IMR-90 (cell line): ENCODE data around the gene LIPJ. TPM values are rescaled to one million over a fixed set of nuclear protein-coding genes. Genes with fewer than 3 reads are reported as not detected.

Experiments
- ATAC-seq: fragments of 200-7000 bp; cut with Tn5 transposase; 2 replicates; pipeline ENCODE4 v1.9.1; 2020; ENCODE audit warnings: low read depth, mild to moderate bottlenecking, moderate library complexity
- BruUV-seq: library from RNA; stranded (reverse); fragments of 400-500 nt; replicated peaks from 2 replicates; lab custom pipeline; 2021; lab: Mats Ljungman, UMichigan
- CTCF ChIA-PET: fragments of 300-600 bp; formaldehyde crosslinking; extraction: SDS; loops from one replicate; lab custom pipeline; 2021; ENCODE audit warnings: antibody characterized with exemption; lab: Yijun Ruan, JAX
- POLR2A ChIA-PET: fragments of 300-600 bp; sonication (Branson Sonifier 250); formaldehyde crosslinking; loops from one replicate; lab custom pipeline; 2022; ENCODE audit warnings: antibody characterized with exemption; ENCODE audit not compliant: unreplicated experiment; lab: Charles Lee
- DNase-seq: peaks from one replicate; pipeline ENCODE4 v3.0.0; 2013
- H2AFZ ChIP-seq: replicated peaks from 2 replicates; pipeline ENCODE3; 2013; ENCODE audit warnings: low read length, mild to moderate bottlenecking; ENCODE audit not compliant: poor library complexity
- H2AK5ac ChIP-seq: 2 replicates; pipeline ENCODE4 v1.6.1; 2013; ENCODE audit warnings: low read depth, low read length, inconsistent platforms
- H2AK9ac ChIP-seq: replicated peaks from 2 replicates; pipeline ENCODE3; 2013; ENCODE audit warnings: mild to moderate bottlenecking, low read depth, low read length, moderate library complexity; ENCODE audit not compliant: poor library complexity
- H2BK120ac ChIP-seq: 2 replicates; pipeline ENCODE4 v1.6.1; 2013; ENCODE audit warnings: low read depth, low read length, inconsistent platforms
- H2BK15ac ChIP-seq: 3 replicates; pipeline ENCODE4 v1.6.1; 2013; ENCODE audit warnings: low read depth, low read length, inconsistent platforms
- H2BK20ac ChIP-seq: 2 replicates; pipeline ENCODE4 v1.6.1; 2013; ENCODE audit warnings: low read depth, mild to moderate bottlenecking, inconsistent platforms, low read length, moderate library complexity
- H2BK5ac ChIP-seq: 2 replicates; pipeline ENCODE4 v1.6.1; 2013; ENCODE audit warnings: mild to moderate bottlenecking, low read depth, low read length, inconsistent platforms; ENCODE audit not compliant: poor library complexity, severe bottlenecking
- H3K14ac ChIP-seq: replicated peaks from 2 replicates; pipeline ENCODE4 v1.6.1; 2013; ENCODE audit warnings: low read depth, low read length, inconsistent platforms
- H3K18ac ChIP-seq: 2 replicates; pipeline ENCODE4 v1.6.1; 2013; ENCODE audit warnings: low read depth, low read length, control low read depth
- H3K23ac ChIP-seq: 2 replicates; pipeline ENCODE4 v1.6.1; 2013; ENCODE audit warnings: low read depth, low read length, inconsistent platforms
- H3K27ac ChIP-seq: 2 replicates; pipeline ENCODE4 v1.5.1; 2013; ENCODE audit warnings: mild to moderate bottlenecking, control low read depth, low read length; ENCODE audit not compliant: insufficient read depth
- H3K27me3 ChIP-seq: 2 replicates; pipeline ENCODE4 v1.6.1; 2013; ENCODE audit warnings: low read length; ENCODE audit not compliant: control insufficient read depth, insufficient read depth
- H3K36me3 ChIP-seq: 2 replicates; pipeline ENCODE4 v1.6.1; 2013; ENCODE audit warnings: low read length, mixed read lengths; ENCODE audit not compliant: control insufficient read depth, insufficient read depth
- H3K4ac ChIP-seq: 2 replicates; pipeline ENCODE4 v1.6.1; 2013; ENCODE audit warnings: low read depth, low read length, inconsistent platforms
- H3K4me1 ChIP-seq: 2 replicates; pipeline ENCODE4 v1.6.1; 2013; ENCODE audit warnings: low read length, mixed read lengths; ENCODE audit not compliant: control insufficient read depth, insufficient read depth
- H3K4me2 ChIP-seq: 2 replicates; pipeline ENCODE4 v1.6.1; 2013; ENCODE audit warnings: low read depth, mild to moderate bottlenecking, control low read depth, low read length, moderate library complexity
- H3K4me3 ChIP-seq: 2 replicates; pipeline ENCODE4 v1.5.1; 2013; ENCODE audit warnings: low read depth, mild to moderate bottlenecking, control low read depth, low read length, moderate library complexity; ENCODE audit not compliant: insufficient read depth
- H3K56ac ChIP-seq: 2 replicates; pipeline ENCODE4 v1.6.1; 2013; ENCODE audit warnings: low read length, inconsistent platforms; ENCODE audit not compliant: insufficient read depth; ENCODE audit errors: extremely low read depth
- H3K79me1 ChIP-seq, 2 experiments: 2 replicates each; pipeline ENCODE4 v1.6.1; 2013; ENCODE audit warnings: low read length in 2 of 2, inconsistent platforms in 1 of 2, low read depth in 1 of 2
- H3K9ac ChIP-seq: 2 replicates; pipeline ENCODE4 v1.6.1; 2013; ENCODE audit warnings: low read depth, low read length, control low read depth
- H3K9me1 ChIP-seq: 2 replicates; pipeline ENCODE4 v1.6.1; 2013; ENCODE audit warnings: low read length, inconsistent platforms; ENCODE audit not compliant: insufficient read depth
- H3K9me3 ChIP-seq: 2 replicates; pipeline ENCODE4 v1.6.1; 2013; ENCODE audit warnings: low read length; ENCODE audit not compliant: control insufficient read depth, insufficient read depth
- H4K20me1 ChIP-seq: 2 replicates; pipeline ENCODE4 v1.6.1; 2013; ENCODE audit warnings: low read length, inconsistent platforms; ENCODE audit not compliant: insufficient read depth
- H4K5ac ChIP-seq: 2 replicates; pipeline ENCODE4 v1.6.1; 2013; ENCODE audit warnings: mild to moderate bottlenecking, low read depth, low read length, control low read depth
- H4K8ac ChIP-seq, 2 experiments: 2 replicates each; pipeline ENCODE4 v1.6.1; 2013; ENCODE audit warnings: low read depth in 2 of 2, low read length in 2 of 2, control low read depth in 1 of 2, inconsistent platforms in 1 of 2
- H4K91ac ChIP-seq: 2 replicates; pipeline ENCODE4 v1.6.1; 2013; ENCODE audit warnings: low read depth, low read length, inconsistent platforms; ENCODE audit not compliant: insufficient read depth
- CEBPB ChIP-seq: IDR thresholded peaks from 2 replicates; pipeline ENCODE4 v1.6.1; 2012; ENCODE audit warnings: low read depth, low read length, improper control_type of control experiment
- CHD1 ChIP-seq: IDR thresholded peaks from 2 replicates; pipeline ENCODE4 v1.6.1; 2012; ENCODE audit warnings: low read depth, low read length, improper control_type of control experiment
- FOS ChIP-seq: fragments of 150-350 bp; IDR thresholded peaks from 2 replicates; pipeline ENCODE4 v1.6.1; 2016; ENCODE audit warnings: low read depth, low read length
- MAFK ChIP-seq: IDR thresholded peaks from 2 replicates; pipeline ENCODE4 v1.6.1; 2012; ENCODE audit warnings: low read depth, low read length, improper control_type of control experiment
- MAZ ChIP-seq: IDR thresholded peaks from 2 replicates; pipeline ENCODE4 v1.6.1; 2012; ENCODE audit warnings: low read depth, mild to moderate bottlenecking, low read length, improper control_type of control experiment, moderate library complexity, borderline replicate concordance
- MXI1 ChIP-seq: IDR thresholded peaks from 2 replicates; pipeline ENCODE4 v1.6.1; 2012; ENCODE audit warnings: low read depth, mild to moderate bottlenecking, low read length, moderate library complexity, borderline replicate concordance
- RAD21 ChIP-seq: IDR thresholded peaks from 2 replicates; pipeline ENCODE4 v1.6.1; 2012; ENCODE audit warnings: low read length, improper control_type of control experiment
- RCOR1 ChIP-seq: IDR thresholded peaks from 2 replicates; pipeline ENCODE4 v1.6.1; 2012; ENCODE audit warnings: mild to moderate bottlenecking, low read length, improper control_type of control experiment; ENCODE audit not compliant: insufficient replicate concordance
- RFX5 ChIP-seq: IDR thresholded peaks from 2 replicates; pipeline ENCODE4 v1.8.0; 2012; ENCODE audit warnings: low read depth, mild to moderate bottlenecking, low read length, moderate library complexity
- SMC3 ChIP-seq: fragments of 150-350 bp; IDR thresholded peaks from 2 replicates; pipeline ENCODE4 v1.6.1; 2016; ENCODE audit warnings: low read depth, mild to moderate bottlenecking, antibody characterized with exemption, low read length, moderate library complexity
- WGBS, 2 experiments: methylation state at CpG; one replicate each; pipeline versions ENCODE4 v1.1.5 to v1.1.7; 2013; ENCODE audit warnings: missing lambda C conversion rate in 2 of 2; ENCODE audit not compliant: insufficient read length in 1 of 2; ENCODE audit errors: extremely low coverage in 2 of 2; 5-methylcytosine and 5-hydroxymethylcytosine counted together
- dilution Hi-C: fragments of 300-500 bp; cut with HindIII; formaldehyde crosslinking; loops from one replicate; pipeline ENCODE4 v1.14.3; 2018; ENCODE audit warnings: low sequenced_read_pairs; ENCODE audit not compliant: unreplicated experiment
- in situ Hi-C: fragments of 300-500 bp; cut with MboI; formaldehyde crosslinking; loops from 3 replicates; pipeline ENCODE4 v1.14.3; 2019; ENCODE audit warnings: low sequenced_read_pairs, inconsistent platforms, mixed read lengths
- intact Hi-C: fragments of 100-400 bp; cut with micrococcal nuclease; formaldehyde crosslinking; loops from 2 replicates; pipeline ENCODE4 v1.10.0; 2022
- polyA plus RNA-seq, 3 experiments: library from polyadenylated mRNA; depleted of rRNA; stranded (reverse); fragments of >200 nt; gene quantifications; 2 replicates each; pipeline ENCODE4 v1.2.3, GENCODE V29; 2012; ENCODE audit warnings: low replicate concordance in 1 of 3
- total RNA-seq: library from RNA; depleted of rRNA; stranded (reverse); fragments of >200 nt; gene quantifications from 2 replicates; pipeline ENCODE4 v1.2.3, GENCODE V29; 2012
- TF ChIP-seq, protein P1 (sequence below): conservative IDR thresholded peaks from 2 replicates; pipeline ENCODE4 v1.5.1; 2012; ENCODE audit warnings: mild to moderate bottlenecking, low read depth, low read length, improper control_type of control experiment
- TF ChIP-seq, protein P2 (sequence below): fragments of 150-350 bp; IDR thresholded peaks from 2 replicates; pipeline ENCODE4 v1.6.1; 2017; ENCODE audit warnings: mild to moderate bottlenecking, antibody characterized with exemption, low read length, low read depth

LIPJ gene
- total and polyA plus RNA-seq, 2 of the 4 experiments (the other 2 are of a cell fraction) = not detected

DNA sequence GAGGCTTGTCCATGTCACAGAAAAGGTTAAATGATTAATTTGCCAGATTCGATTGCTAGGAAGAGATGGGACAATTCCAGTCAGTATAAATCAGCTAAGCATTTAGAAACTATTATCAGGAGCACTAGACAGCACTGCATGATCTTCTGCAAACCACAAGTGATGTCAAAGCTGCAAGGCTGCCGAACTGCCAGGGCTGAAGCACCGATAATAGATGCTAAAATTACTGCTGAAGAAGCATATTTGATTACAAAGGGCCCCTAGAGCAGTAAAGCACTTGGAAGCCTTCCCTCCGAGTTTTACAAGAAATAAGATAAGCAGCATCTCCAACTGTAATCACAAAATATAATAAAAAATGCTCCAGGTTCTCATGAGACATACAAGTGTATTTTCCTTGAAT, 44.0 kb upstream of the LIPJ start:
- DNase-seq (no peak), ATAC-seq (no peak)
- H3K79me1 ChIP-seq = no peaks in the 10 kb centered on the region
- H2AK5ac ChIP-seq = no peak overlapping the region
- H4K5ac ChIP-seq = no peak overlapping the region
- no peak overlapping the region for H3K4me3 ChIP-seq
- H3K27me3 ChIP-seq = no peaks in the 10 kb centered on the region; the same call in 1 of the 2 replicates
- dilution Hi-C loops = no loop called here
- no peak overlapping the region for H4K91ac ChIP-seq
- H2BK5ac ChIP-seq = no peak overlapping the region
- H3K18ac ChIP-seq = no peak overlapping the region
- H3K14ac ChIP-seq = no peak overlapping the region
- ChIA-PET POLR2A (no interaction called here), CTCF (no interaction called here)
- H2AK9ac ChIP-seq = no peak overlapping the region
- no peak overlapping the region for H3K9ac ChIP-seq
- H3K9me3 ChIP-seq = no peaks in the 10 kb centered on the region
- H3K56ac ChIP-seq = no peak overlapping the region
- intact Hi-C loops = no loop called here
- H3K4me1 ChIP-seq = peaks cover under 1% of the 10 kb centered on the region; the same call in 1 of the 2 replicates
- BruUV-seq = no TSS peak
- TF ChIP-seq MAFK = no peak; the same call in 1 of the 2 replicates
- TF ChIP-seq RFX5 = no peak
- no peak for TF ChIP-seq RCOR1
- TF ChIP-seq, protein P1, sequence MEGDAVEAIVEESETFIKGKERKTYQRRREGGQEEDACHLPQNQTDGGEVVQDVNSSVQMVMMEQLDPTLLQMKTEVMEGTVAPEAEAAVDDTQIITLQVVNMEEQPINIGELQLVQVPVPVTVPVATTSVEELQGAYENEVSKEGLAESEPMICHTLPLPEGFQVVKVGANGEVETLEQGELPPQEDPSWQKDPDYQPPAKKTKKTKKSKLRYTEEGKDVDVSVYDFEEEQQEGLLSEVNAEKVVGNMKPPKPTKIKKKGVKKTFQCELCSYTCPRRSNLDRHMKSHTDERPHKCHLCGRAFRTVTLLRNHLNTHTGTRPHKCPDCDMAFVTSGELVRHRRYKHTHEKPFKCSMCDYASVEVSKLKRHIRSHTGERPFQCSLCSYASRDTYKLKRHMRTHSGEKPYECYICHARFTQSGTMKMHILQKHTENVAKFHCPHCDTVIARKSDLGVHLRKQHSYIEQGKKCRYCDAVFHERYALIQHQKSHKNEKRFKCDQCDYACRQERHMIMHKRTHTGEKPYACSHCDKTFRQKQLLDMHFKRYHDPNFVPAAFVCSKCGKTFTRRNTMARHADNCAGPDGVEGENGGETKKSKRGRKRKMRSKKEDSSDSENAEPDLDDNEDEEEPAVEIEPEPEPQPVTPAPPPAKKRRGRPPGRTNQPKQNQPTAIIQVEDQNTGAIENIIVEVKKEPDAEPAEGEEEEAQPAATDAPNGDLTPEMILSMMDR = no peak
- no peak for TF ChIP-seq RAD21
- no peak for TF ChIP-seq SMC3
- no peak for TF ChIP-seq MAZ
- no peak for TF ChIP-seq CHD1
- TF ChIP-seq, protein P2, sequence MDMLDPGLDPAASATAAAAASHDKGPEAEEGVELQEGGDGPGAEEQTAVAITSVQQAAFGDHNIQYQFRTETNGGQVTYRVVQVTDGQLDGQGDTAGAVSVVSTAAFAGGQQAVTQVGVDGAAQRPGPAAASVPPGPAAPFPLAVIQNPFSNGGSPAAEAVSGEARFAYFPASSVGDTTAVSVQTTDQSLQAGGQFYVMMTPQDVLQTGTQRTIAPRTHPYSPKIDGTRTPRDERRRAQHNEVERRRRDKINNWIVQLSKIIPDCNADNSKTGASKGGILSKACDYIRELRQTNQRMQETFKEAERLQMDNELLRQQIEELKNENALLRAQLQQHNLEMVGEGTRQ = no peak
- TF ChIP-seq FOS = no peak
- no peak for TF ChIP-seq MXI1
- TF ChIP-seq CEBPB = no peak
- no peak overlapping the region for H3K27ac ChIP-seq
- in situ Hi-C loops = no loop called here
- no peaks in the 10 kb centered on the region for H3K36me3 ChIP-seq
- 80% methylated on average over 1 of the region's 4 CpGs; no CpG with 5 or more reads in 1 of the 2 experiments for WGBS, 2 experiments
- no peak overlapping the region for H3K4ac ChIP-seq
- no peak overlapping the region for H2BK120ac ChIP-seq
- H3K4me2 ChIP-seq = no peak overlapping the region
- H3K23ac ChIP-seq = no peak overlapping the region
- no peak overlapping the region for H4K8ac ChIP-seq
- no peak overlapping the region for H2AFZ ChIP-seq
- no peak overlapping the region for H2BK15ac ChIP-seq
- no peaks in the 10 kb centered on the region for H3K9me1 ChIP-seq
- H2BK20ac ChIP-seq = no peak overlapping the region
- H4K20me1 ChIP-seq = no peaks in the 10 kb centered on the region
